IPS-NIHi7 (cell line): Measurements from ENCODE around the gene MAGOH.
A peak's percentile ranks its signal among the peaks of the same experiment; 100 is the strongest.

ENCODE experiments used
- DNase-seq: peaks from one replicate; pipeline ENCODE4 v3.0.0; 2012; ENCODE audit warnings: mixed read lengths; ENCODE audit errors: extremely low spot score

The MAGOH gene

DNA sequence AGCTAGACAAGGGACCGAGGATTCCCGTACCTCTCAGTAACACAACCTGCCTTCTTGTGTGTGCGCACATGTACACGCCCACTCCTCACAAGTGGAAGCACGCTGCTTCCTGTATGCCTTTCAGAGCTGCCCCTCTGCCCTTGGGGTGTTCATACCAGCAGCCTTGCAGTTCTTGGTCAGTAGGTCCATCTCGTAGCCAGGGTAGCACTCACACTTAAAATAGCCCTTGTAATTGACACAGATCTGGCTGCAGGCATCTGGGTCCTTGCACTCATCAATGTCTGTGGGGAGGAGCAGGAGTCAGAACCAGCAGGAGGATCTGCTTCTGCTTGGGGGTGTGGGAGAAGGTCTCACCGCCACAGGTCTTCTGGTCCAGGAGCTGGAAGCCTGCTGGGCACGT is 32.6 kb upstream of the MAGOH start:
- no peak for DNase-seq

- DNase-seq, result no peak
Measured at GRCh38 chr1:53270107-53270506, 31.8 kb upstream of the MAGOH start.

- no peak for DNase-seq
Measured at GRCh38 chr1:53267761-53268160, 29.4 kb upstream of the MAGOH start.

- peak; percentile 71 for DNase-seq
Measured at GRCh38 chr1:53266038-53266437, 27.7 kb upstream of the MAGOH start.

DNA sequence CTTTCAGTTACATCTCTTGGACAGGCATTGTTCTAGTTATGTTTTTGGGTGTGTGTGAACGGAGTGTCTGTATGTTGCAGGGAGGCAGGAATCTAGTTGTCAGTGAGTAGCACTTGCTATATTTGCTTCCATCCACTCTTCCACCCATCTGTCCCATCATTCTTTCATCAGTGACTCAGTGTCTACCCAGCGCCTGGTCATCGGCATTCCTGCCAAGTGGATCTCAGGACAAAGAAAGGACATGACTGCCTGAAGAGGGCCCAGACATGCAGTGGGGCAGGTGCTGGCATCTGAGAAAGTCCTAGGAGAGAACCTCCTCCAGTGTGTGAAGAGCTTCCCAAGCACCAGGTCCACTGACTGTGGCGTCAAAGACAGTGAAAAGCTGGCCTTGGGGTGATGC is 27.3 kb upstream of the MAGOH start:
- DNase-seq, result no peak

GRCh38 chr1:53264048-53264447 is 25.7 kb upstream of the MAGOH start:
- no peak for DNase-seq

GRCh38 chr1:53262000-53262399 is 23.7 kb upstream of the MAGOH start:
- no peak for DNase-seq

- DNase-seq, result no peak
Measured at GRCh38 chr1:53260631-53261247, 22.4 kb upstream of the MAGOH start.

DNA sequence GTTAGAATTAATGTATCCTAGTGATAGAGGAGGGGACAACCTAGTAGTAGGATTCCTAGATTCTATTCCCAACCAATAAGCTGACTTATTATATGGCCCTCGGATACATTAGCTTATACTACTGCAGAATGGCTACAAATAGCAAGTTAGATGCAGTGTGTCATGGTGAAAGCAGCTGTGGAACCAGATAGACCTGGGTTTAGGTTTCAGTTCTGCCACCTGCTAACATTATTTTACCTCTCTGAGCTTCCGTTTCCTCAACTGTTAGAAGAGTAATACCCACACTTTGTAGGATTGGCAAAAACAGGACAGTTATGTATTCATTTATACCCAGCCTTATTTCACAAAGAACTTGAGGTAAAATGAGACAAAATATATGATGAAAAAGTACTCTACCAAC is 21.6 kb upstream of the MAGOH start:
- no peak for DNase-seq

DNA sequence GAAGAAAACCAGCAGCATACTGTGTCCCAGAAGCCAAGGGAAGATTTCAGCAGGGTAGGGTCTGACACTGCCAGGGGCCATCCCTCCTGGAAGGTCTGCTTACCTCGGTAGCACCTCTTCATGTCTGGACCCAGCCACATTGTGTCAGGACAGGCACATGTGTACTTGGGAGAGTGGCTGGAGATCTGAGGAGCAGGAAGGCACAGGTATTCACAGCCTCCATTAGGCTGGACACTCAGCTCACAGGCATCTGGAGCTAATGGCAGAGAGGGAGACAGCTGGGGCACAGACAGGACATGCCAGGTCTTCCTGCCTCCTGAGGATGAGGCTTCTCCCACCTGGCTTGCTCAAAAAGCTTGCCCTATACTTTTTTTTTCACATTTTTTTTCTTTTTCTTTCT is 19.9 kb upstream of the MAGOH start:
- no peak for DNase-seq

- DNase-seq, result no peak
Measured at GRCh38 chr1:53257454-53258081, 19.2 kb upstream of the MAGOH start.

GRCh38 chr1:53256511-53257453 is 18.5 kb upstream of the MAGOH start:
- DNase-seq, result no peak

GRCh38 chr1:53255031-53255430 is 16.7 kb upstream of the MAGOH start:
- DNase-seq, result no peak

DNA sequence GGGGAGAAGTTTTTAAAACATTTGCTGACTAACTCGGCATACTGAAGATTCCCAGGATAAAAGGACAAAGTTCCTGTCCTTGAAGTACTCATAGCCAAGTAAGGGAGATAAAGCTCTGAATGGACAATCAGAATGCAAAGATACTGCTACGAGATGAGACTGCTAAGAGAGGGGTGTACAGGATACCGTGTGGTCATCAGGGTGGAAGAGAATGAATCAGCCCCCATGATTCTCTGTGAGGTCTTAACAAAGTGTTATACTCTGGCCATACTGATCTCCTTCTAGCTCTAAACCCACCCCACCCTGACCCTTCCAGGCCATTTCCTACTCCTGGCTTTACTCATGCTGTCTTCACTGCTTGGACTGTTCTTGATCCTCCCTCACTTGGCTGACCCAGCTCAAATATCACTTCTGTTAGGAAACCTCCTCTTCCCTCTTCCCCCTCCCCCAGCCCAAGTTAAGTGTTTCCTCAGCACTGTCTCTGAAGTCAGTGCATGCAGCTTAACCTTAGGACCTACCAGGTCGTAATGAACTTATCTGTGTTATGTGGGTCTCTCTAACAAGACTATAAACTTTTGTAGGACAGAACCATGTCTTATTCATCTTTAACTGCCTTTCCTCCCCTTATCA is 15.8 kb upstream of the MAGOH start:
- DNase-seq, result no peak

GRCh38 chr1:53250325-53250724 is 12.0 kb upstream of the MAGOH start:
- no peak for DNase-seq

GRCh38 chr1:53249706-53250105 is 11.4 kb upstream of the MAGOH start:
- DNase-seq, result no peak

- no peak for DNase-seq
Measured at GRCh38 chr1:53246261-53247134, 8.2 kb upstream of the MAGOH start.

DNA sequence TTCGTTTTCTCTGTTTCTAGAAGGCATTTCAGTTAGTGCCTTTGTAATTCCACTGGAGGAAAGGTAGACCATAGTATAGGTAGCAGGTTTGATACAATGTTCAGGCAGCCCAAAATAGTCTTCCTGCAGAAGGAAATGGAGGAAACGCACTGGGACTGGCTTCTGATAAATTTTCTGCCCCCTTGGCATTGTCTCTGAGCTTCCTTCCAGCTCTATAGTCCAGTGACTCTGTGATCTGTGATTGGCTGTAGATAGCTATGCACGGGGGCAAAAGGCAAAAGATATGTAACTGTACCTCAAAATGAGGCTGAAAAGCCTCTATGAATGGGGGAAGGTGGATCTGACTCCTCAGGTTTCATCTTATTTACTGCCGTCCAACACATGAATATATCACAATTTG is 5.8 kb upstream of the MAGOH start:
- DNase-seq, result no peak

DNA sequence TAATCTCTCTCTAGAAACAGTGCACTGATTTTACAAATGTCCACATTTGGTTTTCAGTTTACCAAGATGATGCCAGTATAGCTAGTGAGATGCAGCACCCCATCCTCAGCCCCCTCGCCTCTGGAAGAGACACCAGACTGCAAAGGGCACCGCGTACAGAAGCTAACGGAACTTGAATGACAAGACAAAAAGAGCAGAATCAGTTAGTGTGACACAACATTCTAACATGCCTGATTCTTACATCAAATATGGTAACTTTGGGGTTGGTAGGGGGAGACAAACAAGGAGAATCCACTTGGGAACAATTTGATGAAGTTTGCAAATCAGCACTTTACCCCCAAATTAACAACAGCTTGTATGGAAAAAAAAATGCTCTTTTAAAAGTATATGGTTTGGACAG is 4.1 kb upstream of the MAGOH start:
- DNase-seq, result no peak

DNA sequence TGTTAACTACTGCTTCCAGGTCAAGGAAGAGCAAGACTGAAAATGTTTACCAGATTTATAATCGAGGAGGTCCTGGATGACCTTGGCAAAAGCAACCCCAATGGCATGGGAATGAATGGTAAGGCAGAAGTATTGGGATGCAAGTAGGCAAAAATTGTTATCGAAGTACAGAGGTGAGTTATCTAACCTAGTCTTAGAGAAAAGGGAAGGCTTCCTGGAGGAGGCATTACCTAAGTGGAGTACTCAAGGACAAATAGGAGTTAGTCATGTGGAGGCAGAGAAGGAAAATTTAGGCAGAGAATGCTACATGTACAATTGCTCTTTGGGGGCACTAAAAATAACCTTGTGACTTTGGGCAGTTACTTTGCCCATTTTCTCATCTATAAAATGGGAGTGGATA is 3.5 kb upstream of the MAGOH start:
- DNase-seq, result no peak

GRCh38 chr1:53237638-53238037 is 680 bp downstream of the MAGOH start:
- no peak for DNase-seq

GRCh38 chr1:53220962-53221286 is 17.4 kb downstream of the MAGOH start:
- DNase-seq, result no peak
